ENCODE results near the gene DMRTA2.

The DMRTA2 gene

GRCh38 chr1:50426108-50426700, 3.0 kb upstream of the DMRTA2 start:
- Histone ChIP-seq H3K9me3 (ENCODE audit: low read depth, low read length) (no peaks in the 10 kb centered on the region), H3K36me3 (ENCODE audit: insufficient read depth, low read length) (no peaks in the 10 kb centered on the region), H3K9ac (ENCODE audit: insufficient read length) (no peak overlapping the region), H3K27ac (no peak overlapping the region), H3K4me3 (no peak overlapping the region)
- no peak for DNase-seq (ENCODE audit: low read depth, low spot score)
- TF ChIP-seq POLR2AphosphoS5 (IDR thresholded peaks at IDR 0.05; ENCODE audit: borderline replicate concordance, low read depth, low read length) (no peak), EZH2 (IDR thresholded peaks at IDR 0.05) (no peak), FOXP2 (optimal IDR thresholded peaks at IDR 0.05; ENCODE audit: control extremely low read depth, extremely low read length, insufficient read depth) (no peak)

- Histone ChIP-seq H3K4me3 (peak overlapping the region; percentile 87), H3K9ac (ENCODE audit: insufficient read length) (peak overlapping the region; percentile 86), H3K9me3 (ENCODE audit: low read depth, low read length) (no peaks in the 10 kb centered on the region), H3K27ac (no peak overlapping the region), H3K36me3 (ENCODE audit: insufficient read depth, low read length) (no peaks in the 10 kb centered on the region)
- DNase-seq (ENCODE audit: low read depth, low spot score), result no peak
- TF ChIP-seq POLR2AphosphoS5 (IDR thresholded peaks at IDR 0.05; ENCODE audit: borderline replicate concordance, low read depth, low read length) (no peak), FOXP2 (optimal IDR thresholded peaks at IDR 0.05; ENCODE audit: control extremely low read depth, extremely low read length, insufficient read depth) (no peak), EZH2 (IDR thresholded peaks at IDR 0.05) (no peak)
Observed at GRCh38 chr1:50425376-50426107, 2.3 kb upstream of the DMRTA2 start.

- Histone ChIP-seq H3K9me3 (ENCODE audit: low read depth, low read length) (no peaks in the 10 kb centered on the region), H3K4me3 (peak overlapping the region; percentile 87), H3K9ac (ENCODE audit: insufficient read length) (peak overlapping the region; percentile 86), H3K36me3 (ENCODE audit: insufficient read depth, low read length) (no peaks in the 10 kb centered on the region), H3K27ac (peak overlapping the region; percentile 94)
- TF ChIP-seq EZH2 (IDR thresholded peaks at IDR 0.05) (no peak), POLR2AphosphoS5 (IDR thresholded peaks at IDR 0.05; ENCODE audit: borderline replicate concordance, low read depth, low read length) (no peak; the same call in 1 of the 2 replicates), FOXP2 (optimal IDR thresholded peaks at IDR 0.05; ENCODE audit: control extremely low read depth, extremely low read length, insufficient read depth) (no peak)
- no peak for DNase-seq (ENCODE audit: low read depth, low spot score)
Observed at GRCh38 chr1:50424884-50425375, 1.7 kb upstream of the DMRTA2 start.

- no peaks in the 10 kb centered on the region for H3K9me3 ChIP-seq (ENCODE audit: low read depth, low read length)
- H3K36me3 ChIP-seq (ENCODE audit: insufficient read depth, low read length), result no peaks in the 10 kb centered on the region
- no peak for TF ChIP-seq EZH2 (IDR thresholded peaks at IDR 0.05)
- TF ChIP-seq POLR2AphosphoS5 (IDR thresholded peaks at IDR 0.05; ENCODE audit: borderline replicate concordance, low read depth, low read length), result 0 out of 2 replicates have a peak, but pooled peaks have one; percentile 29
- DNase-seq (ENCODE audit: low read depth, low spot score), result no peak
- H3K9ac ChIP-seq (ENCODE audit: insufficient read length), result peak overlapping the region; percentile 86
- peak overlapping the region; percentile 87 for H3K4me3 ChIP-seq
- H3K27ac ChIP-seq, result peak overlapping the region; percentile 94
Observed at GRCh38 chr1:50424045-50424883, 1.0 kb upstream of the DMRTA2 start.

- peak overlapping the region; percentile 94 for H3K27ac ChIP-seq
- DNase-seq (ENCODE audit: low read depth, low spot score), result peak; percentile 82
- H3K9ac ChIP-seq (ENCODE audit: insufficient read length), result peak overlapping the region; percentile 86
- H3K36me3 ChIP-seq (ENCODE audit: insufficient read depth, low read length), result no peaks in the 10 kb centered on the region
- TF ChIP-seq POLR2AphosphoS5 (IDR thresholded peaks at IDR 0.05; ENCODE audit: borderline replicate concordance, low read depth, low read length) (peak; percentile 81; the same call in 1 of the 2 replicates), EZH2 (IDR thresholded peaks at IDR 0.05) (no peak), FOXP2 (optimal IDR thresholded peaks at IDR 0.05; ENCODE audit: control extremely low read depth, extremely low read length, insufficient read depth) (peak; percentile 71)
- no peaks in the 10 kb centered on the region for H3K9me3 ChIP-seq (ENCODE audit: low read depth, low read length)
- H3K4me3 ChIP-seq, result peak overlapping the region; percentile 87
Observed at GRCh38 chr1:50423670-50424000, 392 bp upstream of the DMRTA2 start.

- Histone ChIP-seq H3K4me3 (no peak overlapping the region), H3K9me3 (ENCODE audit: low read depth, low read length) (no peaks in the 10 kb centered on the region)
- no peak for DNase-seq (ENCODE audit: low read depth, low spot score)
Observed at GRCh38 chr1:50422675-50422945, 633 bp downstream of the DMRTA2 start.

GRCh38 chr1:50421768-50422674, 1.2 kb downstream of the DMRTA2 start:
- Histone ChIP-seq H3K36me3 (ENCODE audit: insufficient read depth, low read length) (no peaks in the 10 kb centered on the region), H3K9me3 (ENCODE audit: low read depth, low read length) (no peaks in the 10 kb centered on the region), H3K4me3 (no peak overlapping the region), H3K27ac (peak overlapping the region; percentile 53; the same call in 1 of the 2 replicates), H3K9ac (ENCODE audit: insufficient read length) (no peak overlapping the region)
- TF ChIP-seq FOXP2 (optimal IDR thresholded peaks at IDR 0.05; ENCODE audit: control extremely low read depth, extremely low read length, insufficient read depth), result no peak
- no peak for TF ChIP-seq EZH2 (IDR thresholded peaks at IDR 0.05)
- no peak for TF ChIP-seq POLR2AphosphoS5 (IDR thresholded peaks at IDR 0.05; ENCODE audit: borderline replicate concordance, low read depth, low read length)
- no peak for DNase-seq (ENCODE audit: low read depth, low spot score)

More at GRCh38 chr1:50422675-50422945, 633 bp downstream of the DMRTA2 start:
- H3K9ac ChIP-seq (ENCODE audit: insufficient read length), result no peak overlapping the region
- H3K27ac ChIP-seq, result no peak overlapping the region
- no peaks in the 10 kb centered on the region for H3K36me3 ChIP-seq (ENCODE audit: insufficient read depth, low read length)
- TF ChIP-seq POLR2AphosphoS5 (IDR thresholded peaks at IDR 0.05; ENCODE audit: borderline replicate concordance, low read depth, low read length), result no peak
- no peak for TF ChIP-seq EZH2 (IDR thresholded peaks at IDR 0.05)
- TF ChIP-seq FOXP2 (optimal IDR thresholded peaks at IDR 0.05; ENCODE audit: control extremely low read depth, extremely low read length, insufficient read depth), result no peak

Measured in SK-N-MC (cell line).